Urothelium cell line (cell line): ENCODE results near the gene EVC2.
"Not testable (repeated sequence)": the region's sequence is repeated elsewhere in the genome, so short reads cannot be mapped to it uniquely, and the experiment has no call there.

ENCODE experiments used
- DNase-seq: peaks from one replicate; pipeline ENCODE4 v3.0.0; 2011; ENCODE audit warnings: low spot score, mixed read lengths
- FAIRE-seq: peaks from 2 replicates; lab custom pipeline; 2011; peaks lifted over from hg19 to GRCh38; lab: Jason Lieb, UNC

The EVC2 gene

GRCh38 chr4:5742968-5743367 lies 34.6 kb upstream of the EVC2 start:
- FAIRE-seq = no peak
- no peak for DNase-seq

GRCh38 chr4:5742388-5742787 lies 34.0 kb upstream of the EVC2 start:
- FAIRE-seq (peak; percentile 5), DNase-seq (no peak)

GRCh38 chr4:5738061-5738460 lies 29.7 kb upstream of the EVC2 start:
- no peak for DNase-seq
- FAIRE-seq = no peak

- FAIRE-seq (no peak), DNase-seq (no peak)
Measured at GRCh38 chr4:5735463-5735862, 27.1 kb upstream of the EVC2 start.

GRCh38 chr4:5734853-5735252 lies 26.5 kb upstream of the EVC2 start:
- no peak for DNase-seq
- no peak for FAIRE-seq

GRCh38 chr4:5732158-5732557 lies 23.8 kb upstream of the EVC2 start:
- FAIRE-seq = no peak

GRCh38 chr4:5730993-5731990 lies 22.9 kb upstream of the EVC2 start:
- DNase-seq (no peak), FAIRE-seq (no peak)

More at GRCh38 chr4:5732158-5732557, 23.8 kb upstream of the EVC2 start:
- DNase-seq = no peak

- DNase-seq = no peak
- FAIRE-seq = no peak
Measured at GRCh38 chr4:5730436-5730835, 22.1 kb upstream of the EVC2 start.

- FAIRE-seq, DNase-seq: not testable (repeated sequence)
Measured at GRCh38 chr4:5728412-5728811, 20.1 kb upstream of the EVC2 start.

- DNase-seq = no peak
- FAIRE-seq = no peak
Measured at GRCh38 chr4:5724377-5724776, 16.0 kb upstream of the EVC2 start.

GRCh38 chr4:5722328-5722727 lies 14.0 kb upstream of the EVC2 start:
- DNase-seq = no peak
- no peak for FAIRE-seq

- no peak for DNase-seq
Measured at GRCh38 chr4:5721923-5722322, 13.6 kb upstream of the EVC2 start.

GRCh38 chr4:5720980-5721379 lies 12.6 kb upstream of the EVC2 start:
- DNase-seq (no peak), FAIRE-seq (no peak)

More at GRCh38 chr4:5721923-5722322, 13.6 kb upstream of the EVC2 start:
- FAIRE-seq = no peak

- DNase-seq (no peak), FAIRE-seq (no peak)
Measured at GRCh38 chr4:5720157-5720850, 11.9 kb upstream of the EVC2 start.

GRCh38 chr4:5719350-5720055 lies 11.1 kb upstream of the EVC2 start:
- FAIRE-seq (no peak), DNase-seq (no peak)

GRCh38 chr4:5718411-5718810 lies 10.1 kb upstream of the EVC2 start:
- no peak for DNase-seq
- FAIRE-seq = no peak

- no peak for FAIRE-seq
- DNase-seq = no peak
Measured at GRCh38 chr4:5717449-5718158, 9.2 kb upstream of the EVC2 start.

- DNase-seq (no peak), FAIRE-seq (no peak)
Measured at GRCh38 chr4:5716391-5716790, 8.0 kb upstream of the EVC2 start.

GRCh38 chr4:5715357-5715756 lies 7.0 kb upstream of the EVC2 start:
- FAIRE-seq (no peak), DNase-seq (no peak)

GRCh38 chr4:5713861-5714260 lies 5.5 kb upstream of the EVC2 start:
- no peak for FAIRE-seq
- no peak for DNase-seq

GRCh38 chr4:5712931-5713330 lies 4.6 kb upstream of the EVC2 start:
- FAIRE-seq (no peak), DNase-seq (no peak)
